Upper lobe of right lung (tissue), 1 donor: Measurements from ENCODE around the gene FBXO8. TPM values are rescaled to one million over a fixed set of nuclear protein-coding genes. Genes with fewer than 3 reads are reported as not detected.

Experiments used
- ATAC-seq: fragments of 200-7000 bp; cut with Tn5 transposase; one replicate; pipeline ENCODE4 v1.9.1; 2020; ENCODE audit warnings: mild to moderate bottlenecking, moderate library complexity
- DNase-seq: peaks from one replicate; pipeline ENCODE4 v3.0.0-alpha.2; 2020
- H3K27ac ChIP-seq: fragments of 200-600 bp; one replicate; pipeline ENCODE4 v1.8.0; 2022
- H3K27me3 ChIP-seq: fragments of 200-600 bp; one replicate; pipeline ENCODE4 v1.8.0; 2022; ENCODE audit warnings: mild to moderate bottlenecking
- H3K36me3 ChIP-seq: fragments of 200-600 bp; one replicate; pipeline ENCODE4 v1.8.0; 2022
- H3K4me1 ChIP-seq: fragments of 200-600 bp; one replicate; pipeline ENCODE4 v1.8.0; 2022
- H3K4me3 ChIP-seq: fragments of 200-600 bp; one replicate; pipeline ENCODE4 v1.8.0; 2022; ENCODE audit warnings: mild to moderate bottlenecking
- H3K9me3 ChIP-seq: fragments of 200-600 bp; one replicate; pipeline ENCODE4 v1.8.0; 2022
- intact Hi-C: fragments of 100-400 bp; cut with DNase I; formaldehyde crosslinking; loops from one replicate; pipeline ENCODE4 v1.11.0; 2022
- long read RNA-seq: library from polyadenylated mRNA; unstranded; transcript quantifications from one replicate; pipeline ENCODE4 v2.0.0, GENCODE V29; 2021
- total RNA-seq: library from RNA; stranded (reverse); fragmentation: NEBNext Ultra II Directional; extraction: Animal tissue kit (Norgen Biotek cat#: 25700); gene quantifications from one replicate; pipeline ENCODE4 v1.2.1, GENCODE V29; 2021
- TF ChIP-seq, protein P1 (sequence below): fragments of 200-600 bp; IDR thresholded peaks from one replicate; pipeline ENCODE4 v1.8.0; 2022; ENCODE audit warnings: antibody characterized with exemption
- donor health status: DM: no; HTN: yes; CAD: no; lungs with severe emphysema.

Gene FBXO8, protein sequence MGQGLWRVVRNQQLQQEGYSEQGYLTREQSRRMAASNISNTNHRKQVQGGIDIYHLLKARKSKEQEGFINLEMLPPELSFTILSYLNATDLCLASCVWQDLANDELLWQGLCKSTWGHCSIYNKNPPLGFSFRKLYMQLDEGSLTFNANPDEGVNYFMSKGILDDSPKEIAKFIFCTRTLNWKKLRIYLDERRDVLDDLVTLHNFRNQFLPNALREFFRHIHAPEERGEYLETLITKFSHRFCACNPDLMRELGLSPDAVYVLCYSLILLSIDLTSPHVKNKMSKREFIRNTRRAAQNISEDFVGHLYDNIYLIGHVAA
- total RNA-seq, result 33.8 TPM
- long read RNA-seq, transcript FBXO8-201 (6 exons, 2,577 nt), result major isoform, 17 of 17 reads
- long read RNA-seq, partial matches to known transcripts, result 0 of 17 reads
- long read RNA-seq, other reads (novel, unspliced or antisense), result 0 of 17 reads

DNA sequence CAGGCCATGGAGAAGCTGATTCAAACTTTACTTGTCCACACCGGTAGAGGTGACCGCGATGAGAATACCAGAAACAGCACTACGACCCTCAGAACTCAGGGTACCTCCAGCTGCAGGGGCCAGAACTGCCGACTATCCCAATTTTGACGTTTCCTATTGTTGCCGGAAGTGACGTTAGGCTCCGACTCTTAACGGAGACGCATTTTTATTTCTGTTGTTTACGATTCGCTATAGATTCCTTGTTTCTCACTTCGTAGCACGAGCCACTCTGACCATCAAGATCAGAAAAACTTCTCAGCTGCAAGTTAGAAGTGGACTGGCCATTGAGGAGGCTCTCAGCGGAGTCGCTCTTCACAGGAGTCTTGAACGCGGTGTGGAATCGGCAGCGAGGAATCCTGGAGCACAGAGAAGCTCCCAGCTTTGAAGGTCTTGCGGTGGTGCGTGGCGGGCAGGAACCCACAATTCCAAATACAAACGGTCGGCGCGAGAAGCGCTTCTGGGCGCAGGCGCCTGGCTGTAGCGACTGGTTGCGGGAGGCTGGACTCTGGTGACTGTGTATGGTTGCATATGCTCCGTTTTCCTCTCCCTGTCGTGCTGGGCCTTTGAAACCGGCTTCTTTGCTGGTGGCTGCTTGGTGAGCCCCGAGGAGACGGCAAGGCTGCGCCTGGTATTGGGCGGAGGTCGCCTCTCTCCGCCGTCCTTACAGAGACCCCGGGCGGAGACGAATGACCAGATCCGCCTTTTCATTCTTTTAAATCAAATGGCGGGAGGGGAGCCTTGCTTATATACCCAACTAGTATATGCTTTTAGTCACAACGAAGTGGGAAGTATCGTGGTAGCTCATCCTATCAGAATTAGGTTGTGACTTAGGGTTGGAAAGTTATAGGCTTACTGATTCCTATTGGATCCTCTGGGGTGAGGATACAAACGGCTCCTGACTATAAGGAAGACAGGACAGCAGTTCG lies at the start of gene FBXO8, which contains the start of gene CEP44:
FBXO8 (minus strand) TSS at position 161 of the 965 bp plus-strand sequence. CDS start 20,575 bp downstream, outside the sequence.
CEP44 (plus strand) TSS at position 405 of the 965 bp plus-strand sequence. CDS start 15,211 bp downstream, outside the sequence.
- no peaks in the 10 kb centered on the region for H3K27me3 ChIP-seq
- intact Hi-C loops, result no loop called here
- no peaks in the 10 kb centered on the region for H3K36me3 ChIP-seq
- ATAC-seq (peak; percentile 81), DNase-seq (peak; percentile 85)
- TF ChIP-seq, protein P1, sequence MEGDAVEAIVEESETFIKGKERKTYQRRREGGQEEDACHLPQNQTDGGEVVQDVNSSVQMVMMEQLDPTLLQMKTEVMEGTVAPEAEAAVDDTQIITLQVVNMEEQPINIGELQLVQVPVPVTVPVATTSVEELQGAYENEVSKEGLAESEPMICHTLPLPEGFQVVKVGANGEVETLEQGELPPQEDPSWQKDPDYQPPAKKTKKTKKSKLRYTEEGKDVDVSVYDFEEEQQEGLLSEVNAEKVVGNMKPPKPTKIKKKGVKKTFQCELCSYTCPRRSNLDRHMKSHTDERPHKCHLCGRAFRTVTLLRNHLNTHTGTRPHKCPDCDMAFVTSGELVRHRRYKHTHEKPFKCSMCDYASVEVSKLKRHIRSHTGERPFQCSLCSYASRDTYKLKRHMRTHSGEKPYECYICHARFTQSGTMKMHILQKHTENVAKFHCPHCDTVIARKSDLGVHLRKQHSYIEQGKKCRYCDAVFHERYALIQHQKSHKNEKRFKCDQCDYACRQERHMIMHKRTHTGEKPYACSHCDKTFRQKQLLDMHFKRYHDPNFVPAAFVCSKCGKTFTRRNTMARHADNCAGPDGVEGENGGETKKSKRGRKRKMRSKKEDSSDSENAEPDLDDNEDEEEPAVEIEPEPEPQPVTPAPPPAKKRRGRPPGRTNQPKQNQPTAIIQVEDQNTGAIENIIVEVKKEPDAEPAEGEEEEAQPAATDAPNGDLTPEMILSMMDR, result no peak
- no peaks in the 10 kb centered on the region for H3K9me3 ChIP-seq
- peak within 1 kb of the TSS; percentile 99 for H3K27ac ChIP-seq
- H3K4me3 ChIP-seq, result peak within 1 kb of the TSS; percentile 88
- H3K4me1 ChIP-seq, result peaks cover 23% of the 10 kb centered on the region

DNA sequence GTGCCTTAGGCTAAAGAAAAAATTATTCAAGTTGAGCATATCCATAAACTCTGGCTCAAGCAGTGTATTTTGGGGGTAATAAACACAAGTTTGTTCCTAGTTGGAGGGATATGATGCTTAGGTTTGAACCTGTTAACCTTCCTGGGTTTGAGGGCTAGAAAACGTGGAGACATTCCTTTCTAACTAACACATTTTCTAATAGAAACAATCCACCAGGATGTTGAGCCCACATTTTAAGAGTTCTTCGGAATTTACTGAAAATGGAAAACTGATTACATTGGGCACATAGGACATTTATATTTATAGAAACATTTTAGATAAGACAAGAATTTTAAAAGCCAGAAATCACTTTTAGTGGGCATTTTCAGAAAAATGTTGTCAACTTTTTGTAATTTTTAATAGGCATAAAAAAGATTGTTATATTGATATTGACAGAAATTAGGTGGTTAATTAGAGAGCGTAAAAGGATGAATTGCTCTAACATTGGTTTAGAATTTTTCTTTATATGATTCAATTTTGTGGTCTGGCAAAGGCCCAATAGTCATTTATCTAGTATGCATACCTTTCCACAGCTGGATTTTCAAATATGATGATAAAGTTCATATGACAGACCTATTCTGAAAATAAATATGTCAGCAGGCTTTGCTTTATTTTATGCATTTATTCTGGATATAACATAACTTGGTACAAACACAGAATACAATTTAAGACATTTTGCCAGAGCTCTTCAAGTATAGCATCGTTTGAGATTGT lies 49.5 kb upstream of the FBXO8 start:
- Histone ChIP-seq H3K9me3 (no peaks in the 10 kb centered on the region), H3K36me3 (no peaks in the 10 kb centered on the region), H3K4me1 (no peaks in the 10 kb centered on the region), H3K27me3 (no peaks in the 10 kb centered on the region), H3K27ac (no peak overlapping the region), H3K4me3 (no peak overlapping the region)
- DNase-seq, result no peak
- intact Hi-C loops, result no loop called here
- TF ChIP-seq, protein P1, result no peak
- no peak for ATAC-seq

DNA sequence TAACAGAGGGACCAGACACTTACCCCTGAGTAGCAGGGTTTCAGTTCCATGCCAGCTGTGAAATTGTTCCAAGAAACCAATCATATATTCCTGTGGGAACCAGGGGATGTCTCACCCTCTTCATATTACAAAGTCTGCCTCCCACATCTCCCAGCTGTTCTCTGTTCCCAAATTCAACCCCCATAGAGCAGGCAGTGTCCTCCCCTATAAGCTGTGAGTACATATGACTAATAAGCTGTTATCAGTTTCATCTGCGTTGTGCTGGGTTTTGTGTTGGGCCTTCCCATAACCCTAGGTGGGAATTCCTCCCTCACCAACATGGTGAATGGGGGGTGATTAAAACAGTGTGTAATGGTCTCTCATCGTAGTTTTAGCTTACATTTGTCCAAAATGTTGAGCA lies 41.3 kb upstream of the FBXO8 start:
- intact Hi-C loops, result no loop called here
- H3K27me3 ChIP-seq, result no peaks in the 10 kb centered on the region
- DNase-seq (no peak), ATAC-seq (no peak)
- H3K4me1 ChIP-seq, result no peaks in the 10 kb centered on the region
- peaks cover 4% of the 10 kb centered on the region for H3K36me3 ChIP-seq
- TF ChIP-seq, protein P1, result no peak
- no peak overlapping the region for H3K27ac ChIP-seq
- H3K9me3 ChIP-seq, result no peaks in the 10 kb centered on the region
- H3K4me3 ChIP-seq, result no peak overlapping the region

DNA sequence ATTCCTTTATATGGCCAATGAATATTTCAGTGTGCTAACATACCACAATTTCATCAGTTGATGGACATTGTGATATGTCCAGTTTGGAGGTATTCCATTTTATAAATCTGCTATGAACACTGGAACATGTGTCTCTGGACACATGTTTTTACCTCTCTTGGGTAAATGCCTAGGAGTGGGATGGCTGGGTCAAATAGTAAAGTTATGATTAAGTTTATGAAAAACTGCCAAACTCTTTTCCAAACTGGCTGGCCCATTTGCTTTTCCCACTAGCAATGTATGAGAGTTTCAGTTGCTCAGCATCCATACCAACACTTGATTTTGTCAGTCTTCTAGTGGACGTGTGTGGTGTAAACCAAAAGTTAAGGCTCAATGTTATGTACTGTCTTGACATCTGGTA lies 40.8 kb upstream of the FBXO8 start:
- DNase-seq (no peak), ATAC-seq (no peak)
- H3K36me3 ChIP-seq, result peaks cover 6% of the 10 kb centered on the region
- H3K4me1 ChIP-seq, result no peaks in the 10 kb centered on the region
- no peaks in the 10 kb centered on the region for H3K27me3 ChIP-seq
- H3K9me3 ChIP-seq, result no peaks in the 10 kb centered on the region
- intact Hi-C loops, result no loop called here
- TF ChIP-seq, protein P1, result no peak
- no peak overlapping the region for H3K4me3 ChIP-seq
- no peak overlapping the region for H3K27ac ChIP-seq
